Parathyroid adenoma (tissue), 2 donors: ENCODE results near the gene AMDHD2.

Experiments
- H2AFZ ChIP-seq: fragments of 300-600 bp; sonication (generic); one replicate; pipeline ENCODE4 v1.7.0; 2017; ENCODE audit warnings: antibody characterized with exemption, mild to moderate bottlenecking
- H3K27ac ChIP-seq: fragments of 300-600 bp; sonication (generic); one replicate; pipeline ENCODE4 v1.7.0; 2017
- H3K27me3 ChIP-seq: fragments of 300-600 bp; sonication (generic); one replicate; pipeline ENCODE4 v1.7.0; 2017; ENCODE audit warnings: low read length; ENCODE audit not compliant: control insufficient read depth, insufficient read depth
- H3K36me3 ChIP-seq: fragments of 300-600 bp; sonication (generic); one replicate; pipeline ENCODE4 v1.7.0; 2017; ENCODE audit warnings: low read length; ENCODE audit not compliant: control insufficient read depth, insufficient read depth
- H3K4me1 ChIP-seq: fragments of 300-600 bp; sonication (generic); one replicate; pipeline ENCODE4 v1.7.0; 2017; ENCODE audit warnings: control low read depth
- H3K4me2 ChIP-seq: fragments of 300-600 bp; sonication (generic); one replicate; pipeline ENCODE4 v1.7.0; 2017; ENCODE audit warnings: low read length
- H3K4me3 ChIP-seq: fragments of 300-600 bp; sonication (generic); one replicate; pipeline ENCODE4 v1.7.0; 2017; ENCODE audit warnings: low read depth, low read length
- H3K79me2 ChIP-seq: fragments of 300-600 bp; sonication (generic); one replicate; pipeline ENCODE4 v1.7.0; 2017; ENCODE audit warnings: control low read depth
- H3K9ac ChIP-seq: fragments of 300-600 bp; sonication (generic); one replicate; pipeline ENCODE4 v1.7.0; 2017; ENCODE audit warnings: mild to moderate bottlenecking
- H3K9me3 ChIP-seq: fragments of 300-600 bp; sonication (generic); one replicate; pipeline ENCODE4 v1.7.0; 2017; ENCODE audit warnings: low read length; ENCODE audit not compliant: control insufficient read depth
- CTCF ChIP-seq: fragments of 300-600 bp; sonication (generic); IDR thresholded peaks from one replicate; pipeline ENCODE4 v1.7.0; 2017; ENCODE audit warnings: antibody characterized with exemption, mild to moderate bottlenecking
- donor health status: primary hyperparathyroidism.

Gene AMDHD2

GRCh38 chr16:2474877-2475412 is 45.2 kb upstream of the AMDHD2 start, which contains the start of gene TBC1D24:
TBC1D24 (plus strand) TSS chr16:2475127; CDS start chr16:2496149, 21,022 bp downstream.
- H3K27me3 ChIP-seq: no peaks in the 10 kb centered on the region
- peak within 1 kb of the TSS; percentile 91 for H2AFZ ChIP-seq
- H3K4me2 ChIP-seq: peak within 1 kb of the TSS; percentile 99
- peaks cover 5% of the 10 kb centered on the region for H3K4me1 ChIP-seq
- H3K9ac ChIP-seq: no peak within 1 kb of the TSS
- no peaks in the 10 kb centered on the region for H3K9me3 ChIP-seq
- H3K36me3 ChIP-seq: no peaks in the 10 kb centered on the region
- H3K79me2 ChIP-seq: no peaks in the 10 kb centered on the region
- no peak for TF ChIP-seq CTCF
- H3K4me3 ChIP-seq: peak within 1 kb of the TSS; percentile 64
- H3K27ac ChIP-seq: peak within 1 kb of the TSS; percentile 45

GRCh38 chr16:2475413-2476344 is 44.5 kb upstream of the AMDHD2 start:
- TF ChIP-seq CTCF: no peak
- Histone ChIP-seq H3K27me3 (no peaks in the 10 kb centered on the region), H3K36me3 (no peaks in the 10 kb centered on the region), H2AFZ (peak overlapping the region; percentile 81), H3K9me3 (no peaks in the 10 kb centered on the region), H3K79me2 (no peaks in the 10 kb centered on the region), H3K4me1 (peaks cover 5% of the 10 kb centered on the region), H3K4me3 (peak overlapping the region; percentile 50), H3K27ac (no peak overlapping the region), H3K9ac (no peak overlapping the region), H3K4me2 (peak overlapping the region; percentile 84)

- Histone ChIP-seq H3K27me3 (no peaks in the 10 kb centered on the region), H3K36me3 (no peaks in the 10 kb centered on the region), H3K4me2 (no peak overlapping the region), H3K9ac (no peak overlapping the region), H3K4me3 (no peak overlapping the region), H3K4me1 (peaks cover 5% of the 10 kb centered on the region), H3K9me3 (no peaks in the 10 kb centered on the region), H2AFZ (no peak overlapping the region), H3K27ac (no peak overlapping the region), H3K79me2 (no peaks in the 10 kb centered on the region)
- TF ChIP-seq CTCF: no peak
Measured at GRCh38 chr16:2476345-2476720, 43.8 kb upstream of the AMDHD2 start.

- no peak overlapping the region for H3K4me2 ChIP-seq
- H3K36me3 ChIP-seq: no peaks in the 10 kb centered on the region
- no peak overlapping the region for H3K4me3 ChIP-seq
- H3K4me1 ChIP-seq: peaks cover 5% of the 10 kb centered on the region
- no peaks in the 10 kb centered on the region for H3K9me3 ChIP-seq
- no peak overlapping the region for H3K9ac ChIP-seq
- H2AFZ ChIP-seq: no peak overlapping the region
- H3K79me2 ChIP-seq: no peaks in the 10 kb centered on the region
- no peak overlapping the region for H3K27ac ChIP-seq
- TF ChIP-seq CTCF: no peak
- no peaks in the 10 kb centered on the region for H3K27me3 ChIP-seq
Measured at GRCh38 chr16:2476741-2477140, 43.4 kb upstream of the AMDHD2 start.
